ENCODE data around the gene MAN1C1. TPM values are rescaled to one million over a fixed set of nuclear protein-coding genes. Genes with fewer than 3 reads are reported as not detected.

MAN1C1 gene
- total RNA-seq, 2 donors from 2014 or later = 2.2 to 4.3 TPM

DNA sequence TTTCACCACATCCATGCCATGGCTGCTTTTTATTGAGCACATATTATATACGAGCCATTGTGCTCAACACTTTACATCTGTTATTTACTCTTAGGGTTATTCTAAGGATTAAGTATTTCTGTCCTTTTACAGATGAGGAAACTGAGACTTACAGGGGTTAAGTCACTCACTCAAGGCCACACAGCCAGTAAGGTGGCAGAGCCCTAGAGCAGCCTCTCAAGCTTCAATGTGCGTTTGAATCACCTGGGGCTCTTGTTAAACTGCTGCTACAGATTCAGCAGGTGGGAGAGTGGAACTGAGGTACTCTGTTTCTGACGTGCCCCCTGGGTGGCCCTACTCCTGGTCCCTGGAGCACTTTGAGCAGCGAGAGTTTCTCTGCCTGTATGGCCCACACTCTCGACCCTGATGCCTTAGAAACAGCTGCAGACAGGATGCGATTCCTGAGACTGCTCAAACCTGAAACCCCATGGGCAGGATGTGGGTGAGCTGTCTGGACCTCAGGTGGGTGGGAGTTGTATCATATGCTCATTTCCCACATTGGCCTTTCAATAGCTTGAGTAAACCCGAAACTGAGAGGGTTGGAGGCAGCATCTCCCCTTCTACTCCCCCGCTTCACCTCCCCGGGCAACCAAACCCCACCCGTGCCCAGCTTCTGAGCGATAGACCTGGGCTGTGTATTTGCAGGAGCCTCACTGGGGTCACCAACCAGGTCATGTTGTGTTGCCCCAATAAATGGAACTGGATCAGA lies 59.3 kb downstream of the MAN1C1 start:
- Mint-ChIP-seq H3K27ac (no peak overlapping the region), H3K4me1 (peaks cover 15% of the 10 kb centered on the region), H3K36me3 (ENCODE audit: low read depth) (no peaks in the 10 kb centered on the region), H3K4me3 (no peak overlapping the region), H3K9me3 (peaks cover 8% of the 10 kb centered on the region), H3K27me3 (ENCODE audit: insufficient read depth) (no peaks in the 10 kb centered on the region)
- TF ChIP-seq, protein P1, sequence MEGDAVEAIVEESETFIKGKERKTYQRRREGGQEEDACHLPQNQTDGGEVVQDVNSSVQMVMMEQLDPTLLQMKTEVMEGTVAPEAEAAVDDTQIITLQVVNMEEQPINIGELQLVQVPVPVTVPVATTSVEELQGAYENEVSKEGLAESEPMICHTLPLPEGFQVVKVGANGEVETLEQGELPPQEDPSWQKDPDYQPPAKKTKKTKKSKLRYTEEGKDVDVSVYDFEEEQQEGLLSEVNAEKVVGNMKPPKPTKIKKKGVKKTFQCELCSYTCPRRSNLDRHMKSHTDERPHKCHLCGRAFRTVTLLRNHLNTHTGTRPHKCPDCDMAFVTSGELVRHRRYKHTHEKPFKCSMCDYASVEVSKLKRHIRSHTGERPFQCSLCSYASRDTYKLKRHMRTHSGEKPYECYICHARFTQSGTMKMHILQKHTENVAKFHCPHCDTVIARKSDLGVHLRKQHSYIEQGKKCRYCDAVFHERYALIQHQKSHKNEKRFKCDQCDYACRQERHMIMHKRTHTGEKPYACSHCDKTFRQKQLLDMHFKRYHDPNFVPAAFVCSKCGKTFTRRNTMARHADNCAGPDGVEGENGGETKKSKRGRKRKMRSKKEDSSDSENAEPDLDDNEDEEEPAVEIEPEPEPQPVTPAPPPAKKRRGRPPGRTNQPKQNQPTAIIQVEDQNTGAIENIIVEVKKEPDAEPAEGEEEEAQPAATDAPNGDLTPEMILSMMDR (conservative IDR thresholded peaks at IDR 0.05) = no peak
- H3K36me3 ChIP-seq (ENCODE audit: control insufficient read depth, insufficient read depth, low read length) = no peaks in the 10 kb centered on the region
- no peak overlapping the region for H3K4me3 ChIP-seq (ENCODE audit: low read length)
- no peaks in the 10 kb centered on the region for H3K4me1 ChIP-seq (ENCODE audit: control insufficient read depth, insufficient read depth, low read length)
- H3K9ac ChIP-seq (ENCODE audit: extremely low read depth, low read length, poor library complexity, severe bottlenecking) = no peak overlapping the region
- no peaks in the 10 kb centered on the region for H3K27me3 ChIP-seq (ENCODE audit: control insufficient read depth, insufficient read depth, low read length, poor library complexity, severe bottlenecking)
- no peak for DNase-seq
- H3K27ac ChIP-seq (ENCODE audit: low read depth, low read length) = no peak overlapping the region
- no peaks in the 10 kb centered on the region for H3K9me3 ChIP-seq (ENCODE audit: control insufficient read depth, low read length)
- WGBS, 2 experiments (ENCODE audit: insufficient coverage in 1 of 2, insufficient read length in 1 of 2) = 87 to 90% methylated on average over 3 to 11 of the region's 11 CpGs

- H3K4me3 ChIP-seq (ENCODE audit: low read length) = no peak overlapping the region
Measured at GRCh38 chr1:25676488-25676887, 59.9 kb downstream of the MAN1C1 start.

DNA sequence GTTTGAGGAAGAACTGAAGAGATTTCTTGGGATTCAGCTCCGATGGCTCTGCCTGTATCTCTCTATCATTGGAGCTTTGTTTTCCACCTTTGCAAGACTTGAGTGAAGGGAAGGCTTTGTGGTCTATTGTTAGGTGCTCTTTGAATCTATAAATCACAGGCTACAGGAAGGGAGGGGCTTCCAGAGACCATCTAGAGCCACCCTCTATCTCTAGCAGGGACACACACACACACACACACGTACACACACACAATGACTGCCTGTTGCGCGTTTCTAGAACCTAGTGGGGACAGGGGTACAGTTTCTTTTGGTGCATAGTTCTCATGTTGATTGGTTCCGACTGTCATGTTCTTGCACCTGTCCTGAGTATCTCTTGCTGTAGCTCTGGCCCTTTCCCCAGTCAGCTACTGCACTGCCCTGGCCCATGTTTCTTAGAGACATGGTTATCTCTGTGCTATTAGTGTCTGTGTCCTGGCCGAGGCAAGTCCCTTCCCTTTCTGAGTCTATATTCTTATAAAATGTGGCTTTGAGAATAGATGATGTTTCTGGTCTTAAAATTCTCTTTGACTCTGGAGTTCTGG lies 60.7 kb downstream of the MAN1C1 start:
- H3K27me3 ChIP-seq (ENCODE audit: control insufficient read depth, insufficient read depth, low read length, poor library complexity, severe bottlenecking) = no peaks in the 10 kb centered on the region
- no peak overlapping the region for H3K27ac ChIP-seq (ENCODE audit: low read depth, low read length)
- no peaks in the 10 kb centered on the region for H3K36me3 ChIP-seq (ENCODE audit: control insufficient read depth, insufficient read depth, low read length)
- no peak overlapping the region for H3K9ac ChIP-seq (ENCODE audit: extremely low read depth, low read length, poor library complexity, severe bottlenecking)
- TF ChIP-seq, protein P1 (conservative IDR thresholded peaks at IDR 0.05) = no peak
- H3K4me1 ChIP-seq (ENCODE audit: control insufficient read depth, insufficient read depth, low read length) = no peaks in the 10 kb centered on the region
- WGBS, 2 experiments (ENCODE audit: insufficient coverage in 1 of 2, insufficient read length in 1 of 2) = 80 to 93% methylated on average over 2 to 6 of the region's 6 CpGs
- H3K4me1 Mint-ChIP-seq = peaks cover 15% of the 10 kb centered on the region
- DNase-seq = no peak
- H3K27ac Mint-ChIP-seq = no peak overlapping the region
- no peaks in the 10 kb centered on the region for H3K9me3 ChIP-seq (ENCODE audit: control insufficient read depth, low read length)
- H3K9me3 Mint-ChIP-seq = peaks cover 4% of the 10 kb centered on the region
- no peak overlapping the region for H3K4me3 Mint-ChIP-seq
- H3K4me3 ChIP-seq (ENCODE audit: low read length) = no peak overlapping the region
- H3K36me3 Mint-ChIP-seq (ENCODE audit: low read depth) = no peaks in the 10 kb centered on the region
- H3K27me3 Mint-ChIP-seq (ENCODE audit: insufficient read depth) = no peaks in the 10 kb centered on the region

More at GRCh38 chr1:25676488-25676887, 59.9 kb downstream of the MAN1C1 start:
- Mint-ChIP-seq H3K27me3 (ENCODE audit: insufficient read depth) (no peaks in the 10 kb centered on the region), H3K4me1 (peaks cover 15% of the 10 kb centered on the region), H3K36me3 (ENCODE audit: low read depth) (no peaks in the 10 kb centered on the region), H3K9me3 (peaks cover 8% of the 10 kb centered on the region), H3K27ac (no peak overlapping the region), H3K4me3 (no peak overlapping the region)
- Histone ChIP-seq H3K27me3 (ENCODE audit: control insufficient read depth, insufficient read depth, low read length, poor library complexity, severe bottlenecking) (no peaks in the 10 kb centered on the region), H3K9ac (ENCODE audit: extremely low read depth, low read length, poor library complexity, severe bottlenecking) (no peak overlapping the region), H3K9me3 (ENCODE audit: control insufficient read depth, low read length) (no peaks in the 10 kb centered on the region), H3K4me1 (ENCODE audit: control insufficient read depth, insufficient read depth, low read length) (no peaks in the 10 kb centered on the region), H3K27ac (ENCODE audit: low read depth, low read length) (no peak overlapping the region), H3K36me3 (ENCODE audit: control insufficient read depth, insufficient read depth, low read length) (no peaks in the 10 kb centered on the region)
- 70 to 90% methylated on average over 3 of the region's 3 CpGs for WGBS, 2 experiments (ENCODE audit: insufficient coverage in 1 of 2, insufficient read length in 1 of 2)
- TF ChIP-seq, protein P1 (conservative IDR thresholded peaks at IDR 0.05) = no peak
- DNase-seq = no peak
